ENCODE data around the gene HTR3A.

Gene HTR3A

DNA sequence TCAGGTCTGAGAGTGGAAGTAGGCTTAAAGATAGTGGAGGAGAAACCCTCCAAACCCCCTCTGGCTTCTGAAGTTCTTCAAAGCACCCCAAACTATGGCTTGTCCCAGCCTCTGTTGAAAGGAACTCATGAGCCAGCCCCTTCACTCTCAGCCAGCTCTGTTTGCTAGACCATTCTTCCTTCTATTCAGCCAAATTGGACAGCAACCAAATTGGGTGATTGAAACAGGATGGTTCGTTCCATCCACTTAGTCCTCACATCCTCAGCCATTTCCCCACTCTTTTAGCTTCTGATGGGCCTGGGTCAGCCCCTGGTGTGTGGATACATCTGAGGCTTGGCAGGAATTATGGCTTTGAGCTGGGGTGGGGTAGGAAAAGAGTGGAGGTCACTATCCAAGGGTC is 4.5 kb downstream of the HTR3A start:
- DNase-seq (ENCODE audit: low read depth), result no peak

DNA sequence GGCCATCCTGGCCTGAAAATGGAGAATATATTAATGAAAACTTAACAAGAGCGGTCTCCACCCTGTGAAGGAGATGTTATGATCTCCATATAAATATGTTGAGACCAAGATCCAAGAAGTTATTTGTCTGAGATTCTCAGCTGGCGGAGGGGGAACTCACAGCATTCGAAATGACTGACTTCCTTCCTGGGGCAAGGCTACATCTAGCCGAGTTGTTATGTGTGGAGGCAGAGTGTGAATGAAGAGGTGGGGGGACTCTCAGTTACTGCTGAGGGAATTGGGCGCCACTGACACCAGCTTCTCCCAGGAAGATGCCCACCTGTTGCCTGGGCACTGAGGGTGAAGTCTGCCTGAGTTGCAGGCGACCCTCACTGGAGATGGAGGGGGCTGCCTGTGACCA is 5.9 kb downstream of the HTR3A start:
- DNase-seq (ENCODE audit: low read depth), result no peak

DNA sequence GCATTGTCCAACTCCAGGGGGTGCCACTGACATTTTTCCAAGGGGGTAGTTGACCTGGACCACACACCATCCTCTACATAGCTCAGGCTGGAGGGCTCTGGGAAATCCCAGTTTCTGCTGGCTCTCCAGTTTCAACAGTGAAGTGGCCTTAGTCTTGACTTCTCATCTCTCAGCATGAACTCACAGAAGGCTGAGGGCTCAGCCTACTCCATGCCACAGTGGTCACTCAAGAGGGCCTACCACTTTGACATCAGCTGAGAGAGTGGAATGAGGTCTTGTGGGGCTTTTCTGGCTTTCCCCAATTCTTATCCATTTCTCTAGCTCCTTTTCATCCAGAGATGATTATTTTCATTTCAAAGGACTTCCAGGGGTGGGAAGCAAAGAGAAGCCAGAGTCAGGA is 7.4 kb downstream of the HTR3A start:
- no peak for DNase-seq (ENCODE audit: low read depth)

DNA sequence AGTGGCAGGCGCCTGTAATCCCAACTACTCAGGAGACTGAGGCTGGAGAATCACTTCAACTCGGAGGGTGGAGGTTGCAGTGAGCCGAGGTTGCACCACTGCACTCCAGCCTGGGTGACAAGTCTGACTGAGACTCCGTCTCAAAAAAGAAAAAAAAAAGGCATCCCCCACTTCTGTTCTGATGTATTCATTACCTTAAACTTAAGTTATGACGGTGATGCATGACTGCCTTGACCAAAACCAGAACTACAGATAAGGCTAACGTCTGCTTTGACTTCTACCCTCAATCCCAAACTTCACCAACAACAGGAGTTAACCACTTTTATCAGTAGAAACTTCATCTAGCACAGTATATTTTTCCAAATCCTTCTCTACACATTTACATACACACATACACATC is 9.9 kb downstream of the HTR3A start:
- DNase-seq (ENCODE audit: low read depth), result no peak

DNA sequence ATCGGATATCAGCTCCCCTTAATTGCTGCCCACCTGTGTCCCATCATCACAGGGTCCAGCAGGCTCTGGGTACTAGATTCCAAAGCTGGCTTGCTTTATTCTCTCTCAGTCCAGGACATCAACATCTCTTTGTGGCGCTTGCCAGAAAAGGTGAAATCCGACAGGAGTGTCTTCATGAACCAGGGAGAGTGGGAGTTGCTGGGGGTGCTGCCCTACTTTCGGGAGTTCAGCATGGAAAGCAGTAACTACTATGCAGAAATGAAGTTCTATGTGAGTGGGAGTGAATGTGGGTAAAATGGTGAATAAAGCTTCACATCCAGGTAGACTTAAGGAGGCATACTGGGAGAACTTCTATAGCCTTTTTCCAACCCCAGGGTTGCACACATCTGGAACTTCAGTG is 11.0 kb downstream of the HTR3A start:
- no peak for DNase-seq (ENCODE audit: low read depth)

DNA sequence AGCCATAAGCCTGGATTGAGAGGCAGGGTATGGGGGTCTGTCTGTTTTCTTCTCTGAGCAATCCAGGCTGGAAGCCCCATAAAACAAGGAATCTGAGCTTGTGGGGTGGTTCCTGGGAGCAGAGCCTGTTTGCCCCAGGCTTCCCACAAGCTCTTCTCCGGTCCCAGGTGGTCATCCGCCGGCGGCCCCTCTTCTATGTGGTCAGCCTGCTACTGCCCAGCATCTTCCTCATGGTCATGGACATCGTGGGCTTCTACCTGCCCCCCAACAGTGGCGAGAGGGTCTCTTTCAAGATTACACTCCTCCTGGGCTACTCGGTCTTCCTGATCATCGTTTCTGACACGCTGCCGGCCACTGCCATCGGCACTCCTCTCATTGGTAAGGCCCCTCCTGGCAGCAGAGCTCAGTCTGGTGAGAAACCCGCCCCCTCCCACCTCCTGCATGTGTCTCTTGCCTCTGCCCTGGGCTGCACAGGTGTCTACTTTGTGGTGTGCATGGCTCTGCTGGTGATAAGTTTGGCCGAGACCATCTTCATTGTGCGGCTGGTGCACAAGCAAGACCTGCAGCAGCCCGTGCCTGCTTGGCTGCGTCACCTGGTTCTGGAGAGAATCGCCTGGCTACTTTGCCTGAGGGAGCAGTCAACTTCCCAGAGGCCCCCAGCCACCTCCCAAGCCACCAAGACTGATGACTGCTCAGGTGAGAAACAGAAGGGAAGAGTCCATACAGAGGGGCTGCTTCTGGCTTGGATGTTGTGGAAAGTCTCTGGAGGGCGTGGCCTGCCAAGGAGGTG is 11.6 kb downstream of the HTR3A start:
- no peak for DNase-seq (ENCODE audit: low read depth)

DNA sequence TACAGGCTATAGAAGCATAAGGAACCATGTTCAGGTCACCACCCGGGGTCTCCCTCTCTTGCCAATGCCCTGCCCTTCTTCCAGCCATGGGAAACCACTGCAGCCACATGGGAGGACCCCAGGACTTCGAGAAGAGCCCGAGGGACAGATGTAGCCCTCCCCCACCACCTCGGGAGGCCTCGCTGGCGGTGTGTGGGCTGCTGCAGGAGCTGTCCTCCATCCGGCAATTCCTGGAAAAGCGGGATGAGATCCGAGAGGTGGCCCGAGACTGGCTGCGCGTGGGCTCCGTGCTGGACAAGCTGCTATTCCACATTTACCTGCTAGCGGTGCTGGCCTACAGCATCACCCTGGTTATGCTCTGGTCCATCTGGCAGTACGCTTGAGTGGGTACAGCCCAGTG is 14.5 kb downstream of the HTR3A start:
- DNase-seq (ENCODE audit: low read depth), result no peak

DNA sequence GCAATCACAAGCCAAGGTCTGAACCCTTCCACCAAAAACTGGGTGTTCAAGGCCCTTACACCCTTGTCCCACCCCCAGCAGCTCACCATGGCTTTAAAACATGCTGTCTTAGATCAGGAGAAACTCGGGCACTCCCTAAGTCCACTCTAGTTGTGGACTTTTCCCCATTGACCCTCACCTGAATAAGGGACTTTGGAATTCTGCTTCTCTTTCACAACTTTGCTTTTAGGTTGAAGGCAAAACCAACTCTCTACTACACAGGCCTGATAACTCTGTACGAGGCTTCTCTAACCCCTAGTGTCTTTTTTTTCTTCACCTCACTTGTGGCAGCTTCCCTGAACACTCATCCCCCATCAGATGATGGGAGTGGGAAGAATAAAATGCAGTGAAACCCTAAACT is 15.0 kb downstream of the HTR3A start:
- DNase-seq (ENCODE audit: low read depth), result no peak

DNA sequence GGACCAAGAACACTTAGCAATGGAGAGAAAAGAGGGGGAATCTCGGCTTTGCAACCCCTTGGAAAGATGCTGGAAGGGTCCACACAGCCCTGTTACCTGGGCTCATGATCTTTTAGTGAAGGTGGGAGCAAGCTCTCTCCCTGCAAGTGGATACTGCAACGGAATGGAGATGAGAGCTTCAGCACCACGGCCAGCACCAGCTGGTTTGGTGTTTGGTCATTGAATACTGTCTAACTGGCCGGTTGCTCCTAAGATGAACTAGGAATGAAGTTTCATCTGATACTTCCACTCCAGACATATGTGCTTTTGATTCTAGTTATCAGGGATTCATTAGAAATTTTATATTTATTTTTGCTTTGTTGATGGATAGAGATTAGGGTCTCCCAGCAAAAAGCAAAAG is 16.3 kb downstream of the HTR3A start:
- DNase-seq (ENCODE audit: low read depth), result no peak

DNA sequence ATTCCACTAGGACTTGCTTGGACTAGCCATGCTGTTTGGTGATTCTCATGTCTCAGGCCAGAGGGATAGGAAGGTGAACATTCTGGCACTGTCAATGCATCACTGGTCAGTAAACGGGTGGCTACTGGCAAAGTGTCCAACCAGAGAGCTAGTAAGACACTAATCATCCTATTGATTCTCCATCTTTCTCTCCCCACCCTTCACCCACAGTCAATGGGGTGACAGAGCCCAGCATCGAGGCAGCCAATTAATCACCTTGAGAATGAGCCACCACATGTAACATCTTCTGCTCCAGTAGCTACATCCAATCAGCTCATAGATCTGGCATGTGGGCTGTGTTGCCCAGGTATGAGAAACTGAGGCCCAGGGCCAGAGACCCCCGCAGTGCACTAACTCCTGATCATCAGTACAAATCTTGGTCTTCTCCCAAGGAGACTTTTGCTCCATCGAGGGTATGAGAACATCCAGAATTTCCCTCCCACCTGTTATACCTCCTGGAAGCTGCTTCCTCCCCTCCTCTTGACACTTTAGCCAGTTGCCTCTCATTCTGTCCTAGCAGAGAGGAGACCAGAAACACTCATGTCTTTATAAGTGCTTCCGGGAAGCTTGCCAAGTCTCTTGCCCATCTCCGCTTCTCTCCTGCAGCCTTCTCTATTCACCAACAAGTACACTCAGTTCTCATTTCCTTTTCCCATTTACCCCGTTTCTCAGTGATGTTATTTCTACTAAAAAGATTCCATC is 17.0 kb downstream of the HTR3A start:
- no peak for DNase-seq (ENCODE audit: low read depth)

DNA sequence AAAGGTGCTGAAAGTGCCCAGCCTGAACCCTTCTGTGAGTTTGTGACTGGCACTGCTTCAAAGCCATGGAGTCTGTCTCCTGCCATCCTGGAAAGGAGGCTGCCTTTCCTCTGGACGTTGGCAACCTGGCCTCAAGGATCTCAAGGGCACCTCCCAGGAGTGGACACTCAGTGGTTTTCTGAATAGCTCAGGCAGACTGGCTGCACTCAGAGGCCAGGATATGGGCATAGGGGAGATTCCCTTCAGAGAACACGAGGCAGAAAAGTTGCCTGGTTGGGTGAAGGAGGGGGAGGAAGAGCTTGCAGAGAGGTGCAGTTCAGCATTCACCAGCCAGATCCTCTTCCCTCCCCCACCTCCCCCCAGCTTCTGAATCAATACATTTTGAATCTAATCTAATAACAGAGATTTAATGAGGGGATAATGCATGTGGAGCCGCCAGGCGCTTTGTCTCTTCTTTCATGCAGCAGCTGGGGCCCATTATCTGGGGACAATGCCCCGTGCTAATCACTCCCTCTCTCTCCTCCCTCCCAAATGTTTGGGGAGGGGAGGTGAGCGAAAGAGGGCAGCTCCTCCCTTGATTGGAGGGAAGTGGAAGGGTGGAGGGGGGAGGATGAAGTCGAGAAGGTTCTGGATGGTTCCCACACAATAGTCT is 17.7 kb downstream of the HTR3A start:
- no peak for DNase-seq (ENCODE audit: low read depth)

DNA sequence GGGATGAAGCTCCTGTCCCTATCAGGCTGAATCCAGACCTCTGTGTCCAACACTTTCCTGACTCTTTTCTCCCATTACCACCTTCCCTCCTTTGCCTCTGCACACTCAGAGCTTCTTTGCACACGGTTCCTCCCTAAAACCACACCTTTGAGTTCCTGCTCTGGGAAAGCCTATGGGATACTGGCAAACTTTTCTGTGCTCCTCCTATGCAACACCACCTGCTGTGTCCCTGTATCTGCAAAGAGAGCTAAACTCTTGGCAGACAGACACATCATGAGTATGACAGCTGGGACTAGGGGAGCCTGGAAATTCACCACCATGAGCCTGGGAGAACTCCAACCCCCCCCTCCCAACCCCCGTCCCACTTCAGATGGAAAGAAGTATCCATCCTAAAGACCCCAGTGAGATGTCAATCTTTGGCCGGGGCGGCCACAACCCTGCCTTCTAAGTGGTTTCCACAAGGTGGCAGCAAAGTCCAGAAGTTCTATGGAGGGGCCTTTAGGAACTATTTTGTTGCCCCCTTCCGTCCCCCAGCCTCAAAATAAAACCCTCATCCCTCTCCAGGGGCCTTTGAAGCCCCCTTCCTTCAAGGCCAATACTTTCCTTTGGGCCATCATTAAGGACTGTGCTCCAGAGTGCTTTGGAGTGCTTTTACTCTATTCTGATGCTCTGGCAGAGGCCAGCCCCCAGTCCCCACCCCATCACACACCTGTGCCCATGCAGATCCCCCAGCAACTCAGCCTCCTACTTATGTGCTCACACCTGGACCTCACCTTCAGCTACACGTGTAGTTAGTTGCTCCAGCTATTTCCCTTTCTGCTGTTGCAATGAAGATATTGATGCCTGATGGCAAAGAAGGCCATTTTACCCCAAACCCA is 19.4 kb downstream of the HTR3A start:
- peak; percentile 7 for DNase-seq (ENCODE audit: low read depth)

DNA sequence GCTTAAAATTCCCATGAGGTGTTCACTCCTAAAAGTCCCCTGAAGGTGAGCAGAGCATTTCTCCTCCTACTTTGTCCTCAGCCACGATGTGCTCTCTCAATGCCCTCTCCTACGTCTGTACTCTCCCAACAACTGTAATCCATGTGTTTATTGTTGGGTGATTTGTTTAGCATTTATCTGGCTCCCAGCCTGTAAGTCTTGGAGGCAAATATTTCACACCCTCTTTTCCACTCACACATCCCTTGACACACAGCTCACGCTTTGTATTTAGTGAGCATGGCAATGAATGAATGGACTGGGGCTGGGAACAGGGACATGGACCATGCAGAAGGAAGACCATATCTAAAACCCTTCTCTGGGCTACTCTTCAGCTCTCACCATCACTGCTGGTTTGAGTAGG is 22.6 kb downstream of the HTR3A start:
- no peak for DNase-seq (ENCODE audit: low read depth)

DNA sequence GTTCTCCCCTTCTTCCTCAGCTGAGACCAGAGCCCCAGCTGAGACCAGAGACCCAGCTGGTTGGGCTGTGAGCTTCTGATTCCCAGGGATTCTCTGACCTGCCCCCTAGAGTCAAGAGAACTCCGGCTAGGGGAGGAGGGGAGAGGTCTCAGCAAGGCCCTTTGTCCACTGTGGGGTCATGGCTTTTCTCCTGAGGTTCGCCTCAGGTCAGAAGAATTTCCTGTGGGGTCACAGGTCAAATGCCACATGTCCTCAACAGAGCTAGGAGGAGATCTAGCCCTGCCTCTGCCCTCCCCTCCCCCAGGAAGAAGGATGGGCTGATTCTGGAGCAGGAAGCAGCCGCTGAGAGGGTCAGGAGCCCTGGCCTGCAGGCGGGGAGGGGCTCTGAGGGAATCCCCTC is 23.7 kb downstream of the HTR3A start:
- no peak for DNase-seq (ENCODE audit: low read depth)

DNA sequence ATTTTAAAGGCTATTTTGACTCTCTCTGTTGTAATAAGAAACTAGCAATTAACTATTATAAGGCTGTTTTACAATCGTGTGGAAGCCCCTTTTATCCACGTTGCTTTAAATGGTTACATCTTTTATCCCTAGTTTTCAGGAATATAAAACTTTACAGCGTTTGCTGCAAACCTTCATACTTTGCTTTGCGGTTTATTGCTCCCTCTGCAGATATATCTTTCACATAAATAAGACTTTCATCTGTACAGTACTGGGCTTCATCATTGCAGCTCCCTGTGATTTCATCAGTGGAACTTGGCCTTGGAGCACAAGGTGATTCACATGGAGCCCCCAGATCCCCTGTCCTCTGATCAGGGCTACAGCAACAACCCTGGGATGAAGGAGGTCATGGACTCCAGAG is 25.6 kb downstream of the HTR3A start:
- DNase-seq (ENCODE audit: low read depth), result no peak

DNA sequence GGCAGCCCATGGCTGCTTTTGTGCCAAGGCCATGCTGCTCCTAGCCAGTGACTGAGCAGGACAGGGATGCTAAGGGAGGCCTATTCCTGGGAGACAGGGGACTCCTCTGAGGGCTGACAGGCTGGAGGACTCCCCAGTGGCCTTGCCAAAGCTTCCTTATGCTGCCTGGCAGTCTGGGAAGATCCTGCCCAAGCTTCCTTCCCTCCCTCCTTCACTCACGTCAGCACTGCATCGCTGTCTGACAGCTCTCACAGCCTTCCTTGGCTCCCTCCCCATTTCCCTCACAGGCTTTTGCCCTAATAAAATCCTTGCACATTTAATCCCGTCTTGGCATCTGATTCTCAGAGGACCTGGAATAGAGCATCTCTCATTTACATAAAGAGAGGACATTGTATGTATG is 26.5 kb downstream of the HTR3A start:
- DNase-seq (ENCODE audit: low read depth), result no peak

DNA sequence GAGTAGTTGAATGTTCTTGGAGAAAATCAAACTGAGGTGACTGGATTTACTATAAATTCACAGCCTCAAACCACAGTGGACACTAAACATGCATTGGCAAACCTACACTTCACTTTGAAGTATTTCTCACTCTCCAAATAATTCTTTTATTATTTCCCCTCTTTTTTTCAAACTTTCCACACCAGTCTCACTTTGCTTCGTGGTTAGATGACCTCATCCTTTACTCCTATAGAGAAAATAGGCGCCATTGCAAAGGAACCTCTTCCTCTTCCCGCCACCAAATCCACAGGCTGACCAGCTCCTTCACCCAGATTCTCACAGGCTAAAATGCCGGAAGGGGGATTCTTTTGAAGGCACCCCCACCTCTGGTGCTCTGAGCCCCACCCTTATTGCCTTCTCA is 33.4 kb downstream of the HTR3A start:
- DNase-seq (ENCODE audit: low read depth), result no peak

DNA sequence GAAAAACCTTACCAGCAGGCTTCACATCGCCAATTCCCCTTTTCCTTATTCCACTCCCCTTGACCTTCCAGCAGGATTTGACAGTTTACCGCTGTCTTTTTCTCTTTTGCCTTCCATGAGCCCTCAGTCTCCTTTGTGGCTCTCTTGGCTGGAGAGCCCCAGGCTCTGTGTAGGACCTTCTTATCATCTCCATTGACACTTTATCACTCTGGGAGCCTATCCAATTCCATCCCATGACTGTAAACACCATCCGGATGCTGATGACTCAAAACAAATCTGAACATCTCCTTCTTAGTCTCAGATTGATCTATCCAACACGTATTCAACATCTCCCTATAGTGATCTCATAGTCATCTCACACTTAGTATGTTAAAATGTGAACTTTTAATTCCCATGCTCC is 36.0 kb downstream of the HTR3A start:
- no peak for DNase-seq (ENCODE audit: low read depth)

DNA sequence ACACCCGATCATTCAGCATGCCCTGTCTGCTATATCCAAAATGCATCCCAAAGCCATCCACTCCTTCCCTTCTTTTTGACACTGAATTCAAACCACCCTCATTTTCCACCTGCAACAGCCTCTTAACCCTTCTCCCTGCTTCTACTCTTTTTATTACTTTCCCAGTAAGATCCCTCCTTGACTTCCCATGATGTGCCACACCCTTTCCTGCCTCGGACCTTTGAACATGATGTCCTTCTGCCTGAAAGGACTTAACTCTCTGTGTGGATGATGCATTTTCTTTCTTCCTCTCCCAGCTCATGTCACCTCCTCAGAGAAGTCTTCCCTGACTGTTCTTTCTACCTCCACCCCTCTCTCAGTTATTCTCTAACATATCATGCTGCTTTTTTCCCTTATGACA is 36.5 kb downstream of the HTR3A start:
- DNase-seq (ENCODE audit: low read depth), result no peak

DNA sequence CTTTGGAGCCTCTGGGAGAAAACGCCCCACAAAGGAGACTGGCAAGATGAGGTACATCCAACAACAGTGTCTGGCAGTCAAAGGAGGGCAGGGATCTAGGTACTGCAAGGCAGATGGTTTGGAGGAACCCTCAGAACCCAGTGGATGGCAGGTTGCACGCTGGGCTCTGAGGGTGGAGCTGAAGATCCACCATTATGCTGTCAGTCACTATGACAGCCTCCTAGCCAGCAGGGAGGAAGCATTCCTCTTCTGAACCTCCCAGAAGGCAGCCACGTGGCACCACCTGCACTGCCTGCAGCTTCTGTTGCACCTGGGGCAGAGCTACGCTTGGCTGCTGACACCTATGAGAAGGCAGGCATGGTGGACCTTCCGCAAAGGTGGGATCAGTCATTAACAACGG is 40.2 kb downstream of the HTR3A start:
- no peak for DNase-seq (ENCODE audit: low read depth)

DNA sequence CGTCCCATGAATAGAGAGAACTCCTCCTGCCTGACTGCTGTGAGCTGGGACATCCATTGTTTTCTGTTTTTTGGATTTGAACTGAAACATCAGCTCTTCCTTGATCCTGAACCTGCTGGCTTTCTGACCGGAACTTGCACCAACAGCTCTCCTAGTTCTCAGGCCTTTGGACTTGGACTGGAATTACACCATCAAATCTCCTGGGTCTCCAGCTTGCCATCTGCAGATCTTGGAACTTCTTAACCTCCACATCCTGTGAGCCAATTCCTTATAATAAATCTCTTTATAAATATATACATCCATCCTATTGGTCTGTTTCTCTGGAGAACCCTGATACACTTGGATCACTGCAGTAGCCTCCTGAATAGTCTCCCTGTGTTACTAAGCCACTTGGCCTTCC is 42.1 kb downstream of the HTR3A start:
- DNase-seq (ENCODE audit: low read depth), result no peak

DNA sequence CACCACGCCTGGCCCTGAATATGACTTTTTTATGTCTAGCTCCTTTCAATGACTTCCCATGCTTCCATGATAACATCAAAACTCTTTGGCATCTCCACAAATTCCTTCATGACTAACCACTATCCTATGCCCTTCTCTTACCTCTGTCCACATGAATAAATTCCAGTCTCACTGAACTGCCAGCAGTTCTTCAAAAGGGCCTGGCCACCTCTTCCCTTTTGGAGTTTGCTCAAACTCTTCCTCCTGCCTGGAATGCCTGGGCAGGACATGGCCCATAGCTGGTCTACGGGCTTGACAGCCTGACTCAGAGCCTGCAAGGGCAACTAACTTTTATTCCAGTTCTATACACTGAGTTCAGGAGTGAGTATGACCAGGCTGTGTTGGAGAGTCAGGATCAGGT is 42.8 kb downstream of the HTR3A start:
- no peak for DNase-seq (ENCODE audit: low read depth)

Data from stimulated activated CD8-positive, alpha-beta memory T cell treated with anti-CD3 and anti-CD28 coated beads, Interleukin-12 subunit alpha, Interleukin-12 subunit beta, amount 100 ng/mL, for 1 hour (primary cell).